Right lung (tissue), 10 donors: Measurements from ENCODE around the gene TAMALIN. TPM values are rescaled to one million over a fixed set of nuclear protein-coding genes. Genes with fewer than 3 reads are reported as not detected.
"Not testable (repeated sequence)": the region's sequence is repeated elsewhere in the genome, so short reads cannot be mapped to it uniquely, and the experiment has no call there.

ENCODE experiments used
- DNase-seq, 2 donors: peaks; one replicate each; pipeline ENCODE4 v3.0.0-alpha.2; 2013
- long read RNA-seq, 8 donors: transcript quantifications; one replicate each; lab custom pipeline, GENCODE V29; 2026
- polyA plus RNA-seq, 5 donors: library from polyadenylated mRNA; unstranded; fragments of 120-200 nt; gene quantifications; one replicate each; pipeline versions ENCODE4 v1.2.1 to v1.2.3, GENCODE V29; 2013; ENCODE audit warnings: inconsistent platforms in 1 of 5, low replicate concordance in 1 of 5; ENCODE audit not compliant: insufficient read length in 5 of 5, insufficient read depth in 1 of 5

The TAMALIN gene
- polyA plus RNA-seq, result 10 to 100 TPM; 30.2 to 41.9 (median 36.1) TPM
- long read RNA-seq, donor 1, transcript GRASP-201 (8 exons, 1,933 nt), result major isoform, 17 of 39 reads
- long read RNA-seq, donor 1, partial matches to known transcripts, result 20 of 39 reads
- long read RNA-seq, donor 1, other reads (novel, unspliced or antisense), result 0 of 39 reads
- long read RNA-seq, donor 2, transcript GRASP-201 (8 exons, 1,933 nt), result major isoform, 9 of 12 reads
- long read RNA-seq, donor 2, partial matches to known transcripts, result 0 of 12 reads
- long read RNA-seq, donor 2, other reads (novel, unspliced or antisense), result 0 of 12 reads
- long read RNA-seq, donor 3, transcript GRASP-201 (8 exons, 1,933 nt), result major isoform, 6 of 7 reads
- long read RNA-seq, donor 3, partial matches to known transcripts, result 0 of 7 reads
- long read RNA-seq, donor 3, other reads (novel, unspliced or antisense), result 0 of 7 reads
- long read RNA-seq, donor 4, transcript GRASP-201 (8 exons, 1,933 nt), result major isoform, 7 of 14 reads
- long read RNA-seq, donor 4, partial matches to known transcripts, result 5 of 14 reads
- long read RNA-seq, donor 4, other reads (novel, unspliced or antisense), result 0 of 14 reads
- long read RNA-seq, donor 5, transcript GRASP-201 (8 exons, 1,933 nt), result major isoform, 19 of 41 reads
- long read RNA-seq, donor 5, partial matches to known transcripts, result 14 of 41 reads
- long read RNA-seq, donor 5, other reads (novel, unspliced or antisense), result 0 of 41 reads
- long read RNA-seq, donor 6, transcript GRASP-201 (8 exons, 1,933 nt), result major isoform, 7 of 12 reads
- long read RNA-seq, donor 6, partial matches to known transcripts, result 0 of 12 reads
- long read RNA-seq, donor 6, other reads (novel, unspliced or antisense), result 0 of 12 reads
- long read RNA-seq, donor 7, transcript GRASP-201 (8 exons, 1,933 nt), result major isoform, 12 of 16 reads
- long read RNA-seq, donor 7, partial matches to known transcripts, result 0 of 16 reads
- long read RNA-seq, donor 7, other reads (novel, unspliced or antisense), result 0 of 16 reads
- long read RNA-seq, donor 8, transcript GRASP-201 (8 exons, 1,933 nt), result major isoform, 5 of 7 reads
- long read RNA-seq, donor 8, partial matches to known transcripts, result 0 of 7 reads
- long read RNA-seq, donor 8, other reads (novel, unspliced or antisense), result 0 of 7 reads

DNA sequence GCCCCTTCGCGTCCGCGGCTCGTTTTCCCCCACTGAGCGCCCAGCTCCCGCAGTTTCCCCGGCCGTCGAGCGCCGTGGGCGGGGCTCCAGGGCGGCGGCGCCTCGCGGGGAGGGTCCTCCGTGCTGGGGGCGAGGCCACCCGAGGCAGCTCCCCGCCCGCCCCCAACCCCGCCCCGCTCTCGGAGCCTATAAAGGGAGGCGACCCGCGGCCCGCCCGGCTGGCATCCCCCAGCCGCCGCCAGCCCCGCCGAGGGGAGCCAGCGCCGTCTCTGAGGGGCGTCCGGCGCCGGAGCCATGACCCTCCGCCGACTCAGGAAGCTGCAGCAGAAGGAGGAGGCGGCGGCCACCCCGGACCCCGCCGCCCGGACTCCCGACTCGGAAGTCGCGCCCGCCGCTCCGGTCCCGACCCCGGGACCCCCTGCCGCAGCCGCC, at the start of gene TAMALIN:
TSS of gene TAMALIN (plus strand) at position 221 of the 432 bp plus-strand sequence. CDS start at position 295, 74 bp downstream.
- DNase-seq, result peak; percentile 81 to 85

DNA sequence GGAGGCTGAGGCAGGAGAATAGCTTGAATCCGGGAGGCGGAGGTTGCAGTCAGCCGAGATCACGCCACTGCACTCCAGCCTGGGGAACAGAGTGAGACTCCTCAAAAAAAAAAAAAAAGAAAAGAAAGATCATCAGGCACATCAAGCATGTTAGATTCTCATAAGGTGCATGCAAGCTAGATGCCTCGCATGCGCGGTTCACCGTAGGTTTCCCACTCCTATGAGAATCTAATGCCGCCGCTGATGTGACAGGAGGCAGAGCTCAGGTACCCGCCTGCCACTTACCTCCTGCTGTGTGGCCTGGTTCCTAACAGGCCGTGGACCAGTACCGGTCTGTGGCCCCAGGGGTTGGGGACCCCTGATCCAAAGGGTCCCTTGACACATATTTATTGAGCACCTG, 48.2 kb upstream of the TAMALIN start:
- no peak for DNase-seq

DNA sequence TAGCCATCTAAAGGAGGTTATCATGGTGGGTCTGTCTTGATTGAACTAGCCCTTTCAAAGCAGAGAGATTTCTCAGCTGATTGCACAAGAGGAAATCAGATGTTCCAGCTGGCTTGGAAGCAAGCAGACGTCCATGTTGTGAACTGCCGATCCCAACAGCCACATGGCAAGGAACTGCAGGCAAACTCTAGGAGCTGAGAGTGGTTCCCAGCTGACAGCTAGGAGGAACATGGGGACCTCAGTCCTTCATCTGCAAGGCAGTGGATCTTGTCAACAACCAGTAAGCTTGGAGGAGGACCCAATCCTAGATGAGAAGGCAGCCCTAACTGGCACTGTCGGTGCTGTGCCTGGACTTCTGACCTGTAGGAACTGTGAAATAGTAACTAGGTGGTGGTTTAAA, 47.5 kb upstream of the TAMALIN start:
- DNase-seq, result no peak

DNA sequence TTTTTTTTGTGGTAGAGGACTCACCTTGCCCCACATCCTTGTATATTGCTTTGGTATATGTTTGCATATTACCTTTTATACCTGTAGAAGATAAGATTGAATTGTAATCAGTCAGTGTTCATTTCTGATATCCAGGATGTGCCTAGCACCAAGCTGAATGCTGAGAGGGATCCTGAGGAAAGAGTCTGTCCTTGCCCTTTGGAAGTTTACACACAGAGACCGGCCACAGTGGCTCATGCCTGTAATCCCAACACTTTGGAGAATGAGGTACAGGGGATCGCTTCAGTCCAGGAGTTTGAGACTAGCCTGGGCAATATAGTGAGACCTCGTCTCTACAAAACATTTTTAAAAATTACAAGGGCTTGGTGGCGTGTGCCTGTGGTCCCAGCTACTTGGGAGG, 46.8 kb upstream of the TAMALIN start:
- no peak for DNase-seq

DNA sequence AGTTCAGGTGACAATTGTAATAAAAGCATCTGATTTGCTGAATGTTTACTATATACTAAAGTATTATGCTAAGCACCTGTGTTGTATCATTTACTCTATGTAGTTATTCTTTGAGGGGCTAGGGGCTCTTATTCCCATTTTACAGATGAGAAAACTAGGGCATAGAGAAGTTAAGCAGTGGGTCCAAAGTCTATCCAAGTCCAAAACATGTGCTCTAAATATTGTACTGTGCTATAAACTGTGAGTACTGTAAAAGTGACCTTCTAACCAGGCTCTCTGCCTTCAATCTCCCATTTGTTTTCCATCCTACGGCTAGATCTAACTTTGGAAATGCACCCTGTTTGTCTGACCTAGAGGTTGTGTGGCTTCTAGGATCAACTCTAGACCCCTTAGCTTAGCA, 46.3 kb upstream of the TAMALIN start:
- no peak for DNase-seq

DNA sequence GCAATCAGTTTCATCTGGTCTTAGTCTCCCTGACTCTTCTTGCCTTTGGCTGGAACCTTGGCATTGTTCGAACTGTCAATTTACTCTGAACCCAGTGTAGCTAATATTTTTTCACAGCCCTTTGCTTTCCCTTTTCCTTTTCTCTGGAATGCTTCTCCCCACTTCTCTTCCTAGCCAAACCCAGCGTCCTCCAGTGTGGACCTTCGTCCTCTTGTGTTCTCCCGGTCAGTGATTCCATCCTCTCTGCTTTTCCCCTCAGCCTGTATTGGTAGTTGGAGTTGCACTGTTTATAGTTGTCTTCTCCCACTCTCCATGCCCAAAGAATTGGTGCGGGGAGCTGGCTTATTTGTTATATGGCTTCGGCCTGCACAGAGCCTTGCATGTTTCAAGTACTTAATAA, 45.9 kb upstream of the TAMALIN start:
- no peak for DNase-seq

DNA sequence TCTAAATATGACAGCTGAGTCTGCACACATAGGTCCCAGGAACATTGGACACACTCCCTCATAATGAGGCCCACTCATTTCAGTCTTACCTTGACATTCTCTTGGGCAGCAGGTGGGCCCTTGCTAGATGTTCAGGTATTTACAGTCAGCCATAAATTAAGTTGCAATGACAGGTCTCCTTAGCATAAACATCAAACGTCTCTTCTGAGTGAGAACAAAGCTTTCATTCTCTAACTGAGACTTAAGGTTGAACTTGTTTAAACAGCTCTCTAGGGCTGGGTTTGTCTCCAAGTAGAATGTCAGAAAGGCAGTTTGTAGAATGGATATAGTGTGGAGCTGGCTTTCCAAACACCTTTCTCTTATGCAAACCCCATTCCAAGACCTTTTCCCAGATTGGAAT, 44.9 kb upstream of the TAMALIN start:
- DNase-seq, result no peak

DNA sequence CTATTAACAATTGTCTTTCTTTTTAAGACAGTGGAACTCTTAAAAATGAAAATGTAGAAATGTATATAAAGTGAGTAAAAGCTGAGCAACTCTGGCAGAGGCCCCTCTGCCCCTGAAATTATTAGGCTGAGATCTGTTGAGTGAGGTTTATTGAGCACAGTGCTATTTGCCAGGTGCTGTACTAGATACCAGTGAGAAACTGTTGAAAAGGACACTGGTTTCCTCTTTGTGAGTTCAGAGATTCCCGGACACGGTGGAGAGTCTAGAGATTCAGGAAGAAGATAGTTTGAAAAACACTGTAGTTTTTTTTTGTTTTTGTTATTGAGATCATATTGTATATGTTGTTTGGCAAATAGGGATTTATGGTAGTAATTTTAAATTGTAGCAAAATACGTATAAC, 44.0 kb upstream of the TAMALIN start:
- DNase-seq, result no peak

DNA sequence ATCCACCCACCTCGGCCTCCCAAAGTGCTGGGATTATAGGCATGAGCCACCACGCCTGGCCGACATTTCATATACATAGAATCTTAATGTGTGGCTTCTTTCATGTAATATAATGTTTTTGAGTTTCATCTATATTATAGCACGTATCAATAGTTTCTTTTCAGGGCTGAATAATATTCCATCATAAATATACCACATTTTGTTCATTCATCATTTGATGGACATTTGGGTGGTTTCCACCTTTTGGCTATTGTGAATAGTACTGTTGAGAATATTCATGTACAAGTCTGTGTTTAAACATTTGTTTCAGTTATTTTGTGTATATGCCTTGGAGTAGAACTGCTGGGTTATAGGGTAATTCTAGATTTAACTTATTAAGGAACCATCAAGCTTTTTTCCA, 43.3 kb upstream of the TAMALIN start:
- DNase-seq, result no peak

DNA sequence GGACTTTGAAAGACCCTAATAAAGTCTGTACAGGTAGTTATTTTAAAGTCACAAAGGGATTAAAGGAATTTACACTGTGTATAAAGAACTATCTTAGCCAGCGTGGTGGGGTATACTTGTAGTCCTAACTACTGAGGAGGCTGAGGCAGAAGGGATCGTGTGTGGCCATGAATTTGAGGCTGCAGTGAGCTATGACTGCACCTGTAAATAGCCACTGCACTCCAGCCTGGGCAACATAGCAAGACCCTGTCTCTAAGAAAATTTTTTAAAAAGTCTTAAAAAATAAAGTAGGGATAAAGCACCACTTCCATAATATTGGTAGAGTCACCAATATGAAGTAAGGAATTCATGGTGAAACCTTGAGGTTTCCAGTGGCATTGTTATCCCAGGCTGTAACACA, 37.1 kb upstream of the TAMALIN start:
- DNase-seq, result no peak

DNA sequence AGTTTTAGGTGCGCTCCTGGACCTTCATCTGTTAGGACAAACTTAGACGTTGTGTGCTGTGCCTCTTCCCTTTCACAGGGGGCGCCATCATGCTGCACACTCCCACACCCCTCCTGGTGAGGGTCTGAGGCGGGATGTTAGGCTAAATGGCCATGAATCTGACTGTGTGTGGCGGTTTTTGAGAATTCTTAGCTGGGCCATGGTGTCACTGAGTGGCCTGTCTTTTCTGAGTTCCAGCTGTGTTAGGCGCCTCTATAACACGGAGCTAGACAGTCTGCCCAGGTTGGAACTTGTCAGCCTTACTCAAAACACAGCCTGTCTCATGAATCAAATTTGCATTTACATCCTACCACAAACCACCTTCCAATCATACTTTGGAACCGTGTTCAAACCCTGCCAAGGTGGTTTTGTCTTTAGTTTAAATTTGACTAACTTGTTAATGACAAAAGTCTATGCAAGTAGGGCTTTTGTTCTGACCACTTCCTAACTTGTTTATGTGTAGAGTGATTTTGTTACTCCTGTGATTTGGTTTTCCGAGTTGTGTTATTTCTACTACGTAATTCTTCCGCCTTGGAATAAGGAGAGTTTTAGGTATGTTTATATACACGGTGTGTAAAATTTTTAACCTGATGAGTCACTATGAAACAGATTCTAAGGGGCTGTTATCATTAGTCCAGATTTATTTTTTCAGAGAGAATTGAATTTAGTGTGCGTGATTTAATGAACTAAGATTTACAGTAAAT, 35.7 kb upstream of the TAMALIN start:
- DNase-seq, result no peak

DNA sequence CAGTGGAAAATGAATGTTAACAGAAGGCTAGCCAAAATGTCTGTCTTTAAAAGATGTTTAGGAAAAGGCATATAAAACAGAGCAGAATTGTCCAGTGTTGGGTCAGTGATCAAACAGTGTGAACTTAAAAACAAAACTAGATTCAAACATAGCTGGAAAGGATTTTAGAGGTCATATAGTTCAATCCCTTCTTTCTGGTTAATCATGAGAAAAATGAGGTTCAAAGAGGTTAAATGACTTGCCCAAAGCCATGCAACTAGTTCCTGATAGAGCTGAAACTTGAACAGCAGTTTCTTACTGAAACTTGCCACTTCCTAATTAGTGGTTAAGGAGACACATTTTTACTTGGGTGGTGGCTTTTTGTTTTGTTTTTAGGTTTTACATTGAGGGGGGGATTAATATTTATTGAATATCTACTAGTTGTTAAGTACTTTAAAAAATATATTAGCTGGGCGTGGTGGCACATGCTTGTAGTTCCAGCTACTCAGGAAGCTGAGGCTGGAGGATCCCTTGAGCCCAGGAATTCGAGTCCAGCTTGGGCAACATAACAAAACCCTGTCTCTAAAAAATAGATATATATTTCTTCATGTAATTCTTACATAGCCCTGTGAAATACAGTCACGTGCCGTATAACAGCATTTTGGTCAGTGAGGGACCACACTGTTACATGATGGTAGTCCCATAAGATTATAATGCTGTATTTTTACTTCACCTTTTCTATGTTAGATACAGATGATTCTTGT, 34.9 kb upstream of the TAMALIN start:
- no peak for DNase-seq

DNA sequence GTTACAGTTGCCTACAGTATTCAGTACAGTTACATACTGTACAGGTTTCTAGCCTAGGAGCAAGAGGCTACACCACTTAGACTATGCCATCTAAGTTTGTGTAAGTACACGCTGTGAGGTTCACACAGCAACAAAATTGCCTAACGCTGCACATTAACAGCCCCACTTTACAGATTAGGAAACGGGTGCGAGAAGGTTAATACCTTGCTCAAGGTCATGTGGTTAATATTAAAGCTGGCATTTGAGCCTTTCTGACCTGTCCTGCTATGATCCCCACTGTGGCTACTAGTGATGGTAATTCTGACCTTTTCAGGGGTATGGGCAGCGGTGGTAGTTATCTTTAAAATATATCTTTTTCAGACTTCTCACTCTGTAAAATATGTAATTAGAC, 34.3 kb upstream of the TAMALIN start:
- no peak for DNase-seq

DNA sequence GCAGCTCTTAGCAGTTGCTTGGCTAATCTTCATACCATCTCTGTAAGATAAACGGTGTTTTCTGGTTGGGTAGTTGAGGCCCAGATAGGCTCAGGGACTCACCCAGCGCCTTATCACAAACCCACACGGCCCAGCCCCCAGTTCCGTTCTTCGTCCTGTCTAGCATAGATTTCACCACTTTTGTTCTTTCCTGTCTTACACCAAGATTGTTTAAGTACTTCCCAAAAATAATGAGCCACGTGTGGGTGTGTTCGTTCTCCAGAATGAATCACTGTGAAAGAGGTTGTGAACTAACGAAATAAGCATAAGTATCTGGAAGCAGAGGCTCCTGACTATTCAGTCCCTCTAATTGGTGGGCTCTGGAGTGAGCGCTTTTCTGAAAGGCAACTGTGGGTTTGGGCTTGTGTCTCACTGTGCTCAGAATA, 33.9 kb upstream of the TAMALIN start:
- DNase-seq, result no peak

DNA sequence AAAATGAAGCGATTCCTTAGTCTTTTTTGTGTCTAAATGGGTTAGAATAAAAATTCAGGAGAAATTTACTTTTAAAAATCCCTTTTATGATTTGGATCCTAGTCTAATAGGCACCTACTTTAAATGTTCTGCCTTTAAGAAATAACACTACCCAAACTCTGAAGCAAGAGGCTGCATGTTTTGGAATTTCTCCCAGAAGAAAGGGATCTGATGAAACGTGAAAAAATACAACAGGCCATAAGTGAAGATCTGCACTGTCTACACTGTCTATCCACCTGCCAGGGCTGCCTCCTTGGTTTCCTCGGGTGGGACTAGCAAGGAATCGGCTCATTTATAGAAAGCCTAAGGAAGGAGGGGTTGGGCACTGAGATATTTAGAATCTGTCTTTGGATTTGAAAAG, 33.2 kb upstream of the TAMALIN start:
- DNase-seq, result no peak

DNA sequence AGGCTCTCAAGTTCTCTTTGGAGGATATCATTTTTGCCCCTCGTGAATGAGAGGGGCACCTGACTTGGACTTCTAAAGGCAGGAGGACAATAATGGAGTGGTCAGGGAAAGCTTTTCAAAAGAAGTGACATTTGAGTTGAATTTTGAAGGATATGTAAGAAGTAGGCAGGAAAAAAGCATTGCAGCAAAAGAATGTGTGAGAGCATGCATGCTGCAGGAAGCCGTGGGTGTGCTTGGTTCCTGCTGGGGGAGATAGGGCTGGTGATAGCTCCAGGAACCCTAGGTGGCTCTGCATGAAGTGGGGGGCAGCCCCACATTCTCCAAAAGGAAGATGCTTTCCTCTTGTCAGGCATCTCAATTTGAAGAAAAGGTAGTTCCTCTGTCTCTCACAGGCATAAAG, 32.1 kb upstream of the TAMALIN start:
- no peak for DNase-seq

DNA sequence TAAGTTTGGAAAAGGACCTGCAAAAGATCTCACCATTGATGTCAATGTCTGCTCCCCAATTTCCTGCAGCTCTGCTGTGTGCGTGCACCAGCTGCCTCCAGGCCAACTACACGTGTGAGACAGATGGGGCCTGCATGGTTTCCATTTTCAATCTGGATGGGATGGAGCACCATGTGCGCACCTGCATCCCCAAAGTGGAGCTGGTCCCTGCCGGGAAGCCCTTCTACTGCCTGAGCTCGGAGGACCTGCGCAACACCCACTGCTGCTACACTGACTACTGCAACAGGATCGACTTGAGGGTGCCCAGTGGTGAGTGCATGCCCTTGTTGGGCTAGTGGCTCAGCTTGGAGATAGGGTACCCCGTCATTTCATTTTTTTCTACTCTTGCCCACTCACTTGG, 31.6 kb upstream of the TAMALIN start:
- DNase-seq, result no peak

DNA sequence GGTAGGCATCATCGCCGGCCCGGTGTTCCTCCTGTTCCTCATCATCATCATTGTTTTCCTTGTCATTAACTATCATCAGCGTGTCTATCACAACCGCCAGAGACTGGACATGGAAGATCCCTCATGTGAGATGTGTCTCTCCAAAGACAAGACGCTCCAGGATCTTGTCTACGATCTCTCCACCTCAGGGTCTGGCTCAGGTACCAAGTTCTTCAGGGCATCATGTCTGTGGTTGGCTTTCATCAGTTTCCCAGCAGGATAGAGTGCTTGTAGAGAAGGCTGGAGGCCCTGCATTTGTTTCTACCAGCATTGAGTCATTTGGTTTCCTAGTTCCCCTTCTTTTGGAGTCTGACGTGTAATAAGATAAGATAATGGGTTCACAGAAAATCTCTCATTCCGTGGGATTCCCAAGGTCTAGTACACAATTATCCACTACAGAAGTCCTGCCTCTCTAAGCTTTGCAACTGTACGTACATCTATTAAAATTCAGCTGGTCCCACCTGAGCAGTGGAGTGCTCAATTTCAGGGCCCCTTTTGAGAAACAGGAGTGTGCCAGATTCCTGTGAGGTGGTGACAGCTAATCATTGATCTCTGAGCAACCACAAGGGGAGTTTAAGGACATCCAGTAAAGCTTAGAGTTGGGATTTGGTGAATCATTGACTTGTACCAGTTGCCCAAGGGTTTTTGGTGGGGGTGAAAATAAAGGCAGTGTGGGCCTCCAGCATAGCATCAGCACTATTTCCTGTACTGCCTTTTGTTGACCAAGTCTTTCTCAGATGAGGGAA, 30.2 kb upstream of the TAMALIN start:
- no peak for DNase-seq

DNA sequence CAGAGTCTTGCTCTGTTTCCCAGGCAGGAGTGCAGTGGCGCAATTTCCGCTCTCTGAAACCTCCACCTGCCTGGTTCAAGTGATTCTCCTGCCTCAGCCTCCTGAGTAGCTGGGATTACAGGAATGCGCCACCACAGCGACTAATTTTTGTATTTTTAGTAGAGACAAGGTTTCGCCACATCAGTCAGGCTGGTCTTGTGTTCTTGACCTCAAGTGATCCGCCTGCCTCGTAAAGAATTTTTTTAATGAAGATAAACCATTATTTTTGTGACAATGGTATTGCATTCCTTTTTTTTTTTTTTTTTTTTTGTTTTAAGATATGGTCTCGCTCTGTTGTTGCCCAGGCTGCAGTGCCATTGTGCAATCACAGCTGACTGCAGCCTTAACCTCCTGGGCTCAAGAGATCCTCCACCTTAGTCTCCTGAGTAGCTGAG, 29.4 kb upstream of the TAMALIN start:
- DNase-seq, result no peak

DNA sequence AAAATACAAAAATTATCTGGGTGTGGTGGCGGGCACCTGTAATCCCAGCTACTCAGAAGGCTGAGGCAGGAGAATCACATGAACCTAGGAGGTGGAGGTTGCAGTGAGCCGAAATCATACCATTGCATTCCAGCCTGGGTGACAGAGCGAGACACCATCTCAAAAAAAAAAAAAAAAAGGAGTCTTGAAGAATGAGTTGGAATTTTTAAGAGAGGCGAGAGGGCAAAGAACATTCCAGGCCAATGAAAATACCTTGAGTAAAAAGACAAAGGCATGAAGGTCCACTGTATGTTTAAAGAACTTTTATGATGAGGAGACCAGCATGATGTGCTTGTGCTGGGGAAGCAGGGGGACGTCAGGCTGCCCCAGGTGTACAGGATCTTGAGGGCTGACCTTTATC, 27.4 kb upstream of the TAMALIN start:
- DNase-seq, result not testable (repeated sequence)
